PC-9 (cell line): Measurements from ENCODE around the gene KLF2. TPM values are rescaled to one million over a fixed set of nuclear protein-coding genes. Genes with fewer than 3 reads are reported as not detected.

Source experiments
- BruUV-seq: library from RNA; stranded (reverse); fragments of 400-500 nt; replicated peaks from 2 replicates; lab custom pipeline; 2021; lab: Mats Ljungman, UMichigan
- CTCF ChIA-PET: fragments of 300-600 bp; sonication (Branson Sonifier 250); formaldehyde crosslinking; loops from one replicate; lab custom pipeline; 2022; ENCODE audit warnings: antibody characterized with exemption; lab: Charles Lee
- POLR2A ChIA-PET: fragments of 300-600 bp; sonication (Branson Sonifier 250); formaldehyde crosslinking; loops from one replicate; lab custom pipeline; 2022; ENCODE audit warnings: antibody characterized with exemption; ENCODE audit not compliant: unreplicated experiment; lab: Charles Lee
- DNase-seq, 2 experiments: peaks; one replicate each; pipeline versions ENCODE4 v3.0.0 to v3.0.0-alpha.2; 2015 to 2022; ENCODE audit warnings: mixed read lengths in 1 of 2
- H2AFZ ChIP-seq: fragments of 200-600 bp; sonication (generic); 2 replicates; pipeline ENCODE4 v1.8.1; 2017; ENCODE audit warnings: antibody characterized with exemption
- H3F3A ChIP-seq: fragments of 200-600 bp; sonication (generic); 2 replicates; pipeline ENCODE4 v1.8.1; 2017; ENCODE audit warnings: antibody characterized with exemption, mild to moderate bottlenecking, low read depth; ENCODE audit not compliant: insufficient read depth
- H3K27ac ChIP-seq: fragments of 200-600 bp; sonication (generic); 2 replicates; pipeline ENCODE4 v1.6.1; 2016; ENCODE audit warnings: mixed run types
- H3K27me3 ChIP-seq: fragments of 200-600 bp; sonication (generic); 2 replicates; pipeline ENCODE4 v1.6.1; 2016; ENCODE audit warnings: low read depth, mixed run types; ENCODE audit not compliant: insufficient read depth
- H3K36me3 ChIP-seq: fragments of 200-600 bp; sonication (generic); 2 replicates; pipeline ENCODE4 v1.6.1; 2016; ENCODE audit warnings: low read depth, mixed run types
- H3K4me1 ChIP-seq: fragments of 200-600 bp; sonication (generic); replicated peaks from 2 replicates; pipeline ENCODE4 v1.6.1; 2016; ENCODE audit warnings: mixed run types; ENCODE audit not compliant: insufficient read depth
- H3K4me2 ChIP-seq: fragments of 200-600 bp; sonication (generic); 2 replicates; pipeline ENCODE4 v1.6.1; 2017; ENCODE audit warnings: mixed run types
- H3K4me3 ChIP-seq: fragments of 200-600 bp; sonication (generic); 2 replicates; pipeline ENCODE4 v1.6.1; 2016; ENCODE audit warnings: mixed run types
- H3K79me2 ChIP-seq: fragments of 200-600 bp; sonication (generic); 2 replicates; pipeline ENCODE4 v1.6.1; 2017; ENCODE audit warnings: low read depth, mixed run types
- H3K9me2 ChIP-seq: fragments of 200-600 bp; sonication (generic); 2 replicates; pipeline ENCODE4 v1.8.1; 2017; ENCODE audit warnings: mild to moderate bottlenecking; ENCODE audit not compliant: insufficient read depth
- H3K9me3 ChIP-seq: fragments of 200-600 bp; sonication (generic); 2 replicates; pipeline ENCODE4 v1.8.1; 2016; ENCODE audit warnings: low read depth; ENCODE audit not compliant: insufficient read depth
- H4K20me1 ChIP-seq: fragments of 200-600 bp; sonication (generic); 2 replicates; pipeline ENCODE4 v1.8.1; 2017; ENCODE audit not compliant: insufficient read depth
- CTCF ChIP-seq: fragments of 200-600 bp; sonication (generic); conservative IDR thresholded peaks from 2 replicates; pipeline ENCODE4 v1.6.1; 2017; ENCODE audit warnings: mixed run types, antibody characterized with exemption, mild to moderate bottlenecking, moderate library complexity
- EZH2 ChIP-seq: fragments of 200-600 bp; sonication (generic); IDR thresholded peaks from 2 replicates; pipeline ENCODE4 v1.8.0; 2017; ENCODE audit warnings: antibody characterized with exemption, low read depth
- intact Hi-C: fragments of 100-400 bp; cut with micrococcal nuclease; formaldehyde crosslinking; loops from one replicate; pipeline ENCODE4 v1.10.0; 2022; ENCODE audit not compliant: unreplicated experiment
- total RNA-seq: library from RNA; stranded (reverse); gene quantifications from 2 replicates; pipeline ENCODE4 v1.2.3, GENCODE V29; 2021

Gene KLF2
- total RNA-seq, 1 experiment from 2014 or later = 1.6 TPM

- no peak for TF ChIP-seq CTCF
- no peak for TF ChIP-seq EZH2
- Histone ChIP-seq H3K4me2 (no peak overlapping the region), H3K36me3 (no peaks in the 10 kb centered on the region), H3K4me1 (no peaks in the 10 kb centered on the region), H3K79me2 (no peaks in the 10 kb centered on the region), H3K27ac (no peak overlapping the region), H3K9me3 (no peaks in the 10 kb centered on the region), H3F3A (0 out of 2 replicates have a peak, but pooled peaks cover 5% of the 10 kb centered on the region), H3K9me2 (no peaks in the 10 kb centered on the region), H3K4me3 (no peak overlapping the region), H4K20me1 (no peaks in the 10 kb centered on the region), H3K27me3 (no peaks in the 10 kb centered on the region), H2AFZ (no peak overlapping the region)
- BruUV-seq = no TSS peak
- intact Hi-C loops = no loop called here
- DNase-seq = no peak
- POLR2A ChIA-PET = no interaction called here
- CTCF ChIA-PET = no interaction called here
Observed at GRCh38 chr19:16359074-16359473, 34.4 kb downstream of the KLF2 start.

GRCh38 chr19:16359964-16360363, 35.3 kb downstream of the KLF2 start:
- Histone ChIP-seq H3K9me3 (no peaks in the 10 kb centered on the region), H3K79me2 (no peaks in the 10 kb centered on the region), H4K20me1 (no peaks in the 10 kb centered on the region), H3K4me2 (no peak overlapping the region), H3K4me1 (no peaks in the 10 kb centered on the region), H3K4me3 (no peak overlapping the region), H3K9me2 (no peaks in the 10 kb centered on the region), H3K27ac (no peak overlapping the region), H3K27me3 (no peaks in the 10 kb centered on the region), H3K36me3 (no peaks in the 10 kb centered on the region), H3F3A (0 out of 2 replicates have a peak, but pooled peaks cover 5% of the 10 kb centered on the region), H2AFZ (no peak overlapping the region)
- intact Hi-C loops = no loop called here
- no peak for TF ChIP-seq EZH2
- no peak for TF ChIP-seq CTCF
- ChIA-PET POLR2A (no interaction called here), CTCF (no interaction called here)
- no TSS peak for BruUV-seq
- DNase-seq = no peak

- H3F3A ChIP-seq = 0 out of 2 replicates have a peak, but pooled peaks cover 5% of the 10 kb centered on the region
- H3K4me2 ChIP-seq = no peak overlapping the region
- H2AFZ ChIP-seq = no peak overlapping the region
- intact Hi-C loops = no loop called here
- no peaks in the 10 kb centered on the region for H3K9me2 ChIP-seq
- ChIA-PET CTCF (interaction anchor here (0.7 kb wide), 1 partner anchor 90 kb away, joined by 3 read pairs; no protein-coding TSS in a partner anchor), POLR2A (interaction anchor here (0.6 kb wide), 1 partner anchor 63 kb away, joined by 5 read pairs; no protein-coding TSS in a partner anchor)
- no peaks in the 10 kb centered on the region for H3K9me3 ChIP-seq
- TF ChIP-seq EZH2 (no peak), CTCF (no peak)
- H3K27ac ChIP-seq = no peak overlapping the region
- no peaks in the 10 kb centered on the region for H4K20me1 ChIP-seq
- H3K79me2 ChIP-seq = no peaks in the 10 kb centered on the region
- no peak overlapping the region for H3K4me3 ChIP-seq
- H3K27me3 ChIP-seq = no peaks in the 10 kb centered on the region
- no peaks in the 10 kb centered on the region for H3K4me1 ChIP-seq
- BruUV-seq = no TSS peak
- no peak for DNase-seq
- H3K36me3 ChIP-seq = no peaks in the 10 kb centered on the region
Observed at GRCh38 chr19:16360738-16361137, 36.1 kb downstream of the KLF2 start.
